Stimulated activated CD4-positive, alpha-beta T cell treated with anti-CD3 and anti-CD28 coated beads, Interleukin-1b, Interleukin-23, amount 100 ng/mL, for 24 hours (primary cell): Measurements from ENCODE around the gene MEDAG.
"Not testable (repeated sequence)": the region's sequence is repeated elsewhere in the genome, so short reads cannot be mapped to it uniquely, and the experiment has no call there.

Experiments
- DNase-seq, 4 experiments: peaks; one replicate each; pipeline ENCODE4 v3.0.0-alpha.2; 2020; ENCODE audit warnings: low read depth in 4 of 4, low spot score in 1 of 4

Gene MEDAG

GRCh38 chr13:30906411-30907051 lies 460 bp downstream of the MEDAG start:
- no peak for DNase-seq

GRCh38 chr13:30907121-30907861 lies 1.2 kb downstream of the MEDAG start:
- DNase-seq = no peak

GRCh38 chr13:30908416-30908980 lies 2.4 kb downstream of the MEDAG start:
- DNase-seq = no peak

GRCh38 chr13:30910676-30911075 lies 4.6 kb downstream of the MEDAG start:
- no peak for DNase-seq

- DNase-seq = no peak
Measured at GRCh38 chr13:30915691-30916541, 9.8 kb downstream of the MEDAG start.

- DNase-seq = no peak
Measured at GRCh38 chr13:30916991-30917390, 10.9 kb downstream of the MEDAG start.

- no peak for DNase-seq
Measured at GRCh38 chr13:30918662-30919405, 12.8 kb downstream of the MEDAG start.

- no peak for DNase-seq
Measured at GRCh38 chr13:30920162-30920909, 14.3 kb downstream of the MEDAG start.

- no peak for DNase-seq
Measured at GRCh38 chr13:30923418-30923817, 17.3 kb downstream of the MEDAG start.

GRCh38 chr13:30924721-30925120 lies 18.6 kb downstream of the MEDAG start:
- DNase-seq = no peak

GRCh38 chr13:30925429-30925828 lies 19.4 kb downstream of the MEDAG start:
- DNase-seq = no peak

GRCh38 chr13:30926781-30927180 lies 20.7 kb downstream of the MEDAG start:
- no peak for DNase-seq

- DNase-seq = not testable (repeated sequence)
Measured at GRCh38 chr13:30927188-30927587, 21.1 kb downstream of the MEDAG start.

GRCh38 chr13:30927595-30927994 lies 21.5 kb downstream of the MEDAG start:
- DNase-seq = no peak

- no peak for DNase-seq
Measured at GRCh38 chr13:30928978-30929377, 22.9 kb downstream of the MEDAG start.

GRCh38 chr13:30932481-30933353 lies 26.6 kb downstream of the MEDAG start, which contains the start of gene TEX26:
Gene TEX26 (plus strand): TSS chr13:30932656. CDS start chr13:30932716, 60 bp downstream.
- DNase-seq = no peak

GRCh38 chr13:30933354-30933670 lies 27.2 kb downstream of the MEDAG start:
- DNase-seq = no peak

- no peak for DNase-seq
Measured at GRCh38 chr13:30934381-30934780, 28.3 kb downstream of the MEDAG start.

- DNase-seq = no peak
Measured at GRCh38 chr13:30934803-30935202, 28.7 kb downstream of the MEDAG start.
